Gastrocnemius medialis (tissue), 4 donors: ENCODE results near the gene ZNF268.

Experiments used
- POLR2A ChIP-seq, 2 donors: fragments of 450-650 bp; IDR thresholded peaks; one replicate each; pipeline ENCODE4 v1.6.1; 2017; ENCODE audit warnings: antibody characterized with exemption in 2 of 2, mild to moderate bottlenecking in 2 of 2, moderate library complexity in 2 of 2
- TF ChIP-seq, protein P1 (sequence below), 5 experiments: fragments of 450-650 bp in 3 of 5; fragments of 200-600 bp in 2 of 5; sonication (generic) in 2 of 5; IDR thresholded peaks in 4 of 5; conservative IDR thresholded peaks in 1 of 5; 1 replicate in 4 of 5; 2 replicates in 1 of 5; pipeline ENCODE4 v1.5.1; 2016 to 2019; ENCODE audit warnings: antibody characterized with exemption in 5 of 5, mild to moderate bottlenecking in 3 of 5, moderate library complexity in 3 of 5

DNA sequence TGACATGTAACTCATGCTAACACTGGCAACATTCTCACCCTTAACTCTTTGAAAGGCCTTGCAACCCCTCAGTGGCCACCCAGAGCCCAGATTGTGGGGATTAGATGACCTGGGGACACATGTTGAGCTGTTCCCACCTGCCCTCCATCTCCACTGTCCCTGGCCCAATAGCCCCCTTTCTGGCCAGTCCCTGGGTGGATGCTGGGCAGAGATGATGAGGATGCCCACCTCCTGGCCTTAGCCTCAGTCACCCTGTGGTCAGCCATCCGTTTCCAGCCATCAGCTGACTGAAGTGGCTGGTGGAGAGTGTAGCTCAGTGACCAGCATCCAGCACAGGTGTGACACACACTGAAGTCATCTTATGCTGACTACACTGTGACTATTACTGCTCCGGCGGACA is 49.7 kb downstream of the ZNF268 start:
- TF ChIP-seq, protein P1, sequence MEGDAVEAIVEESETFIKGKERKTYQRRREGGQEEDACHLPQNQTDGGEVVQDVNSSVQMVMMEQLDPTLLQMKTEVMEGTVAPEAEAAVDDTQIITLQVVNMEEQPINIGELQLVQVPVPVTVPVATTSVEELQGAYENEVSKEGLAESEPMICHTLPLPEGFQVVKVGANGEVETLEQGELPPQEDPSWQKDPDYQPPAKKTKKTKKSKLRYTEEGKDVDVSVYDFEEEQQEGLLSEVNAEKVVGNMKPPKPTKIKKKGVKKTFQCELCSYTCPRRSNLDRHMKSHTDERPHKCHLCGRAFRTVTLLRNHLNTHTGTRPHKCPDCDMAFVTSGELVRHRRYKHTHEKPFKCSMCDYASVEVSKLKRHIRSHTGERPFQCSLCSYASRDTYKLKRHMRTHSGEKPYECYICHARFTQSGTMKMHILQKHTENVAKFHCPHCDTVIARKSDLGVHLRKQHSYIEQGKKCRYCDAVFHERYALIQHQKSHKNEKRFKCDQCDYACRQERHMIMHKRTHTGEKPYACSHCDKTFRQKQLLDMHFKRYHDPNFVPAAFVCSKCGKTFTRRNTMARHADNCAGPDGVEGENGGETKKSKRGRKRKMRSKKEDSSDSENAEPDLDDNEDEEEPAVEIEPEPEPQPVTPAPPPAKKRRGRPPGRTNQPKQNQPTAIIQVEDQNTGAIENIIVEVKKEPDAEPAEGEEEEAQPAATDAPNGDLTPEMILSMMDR (IDR thresholded peaks at IDR 0.05 in 4 of 5, conservative IDR thresholded peaks at IDR 0.05 in 1 of 5), result no peak
- TF ChIP-seq POLR2A (IDR thresholded peaks at IDR 0.05), result no peak
